Stomach (tissue), 9 donors: ENCODE measurements around the gene NSMCE4A. TPM values are rescaled to one million over a fixed set of nuclear protein-coding genes. Genes with fewer than 3 reads are reported as not detected.
A peak's percentile ranks its signal among the peaks of the same experiment; 100 is the strongest.
"Not testable (repeated sequence)": the region's sequence is repeated elsewhere in the genome, so short reads cannot be mapped to it uniquely, and the experiment has no call there.

ENCODE experiments used
- DNase-seq, 2 donors: peaks; one replicate each; pipeline versions ENCODE4 v3.0.0 to v3.0.0-alpha.2; 2013 to 2019
- H3K27ac ChIP-seq, 5 donors: fragments of 200-600 bp in 4 of 5; sonication (generic) in 4 of 5; one replicate each; pipeline ENCODE4 v1.5.1; 2013 to 2019; ENCODE audit warnings: mild to moderate bottlenecking in 1 of 5, moderate library complexity in 1 of 5
- H3K27me3 ChIP-seq, 3 donors: fragments of 200-600 bp; sonication (generic); one replicate each; pipeline ENCODE4 v1.5.1; 2017 to 2019; ENCODE audit warnings: mixed run types in 1 of 3
- H3K36me3 ChIP-seq, 4 donors: fragments of 200-600 bp; sonication (generic); 1 replicate in 3 of 4; 2 replicates in 1 of 4; pipeline ENCODE4 v1.5.1; 2016 to 2019
- H3K4me1 ChIP-seq, 4 donors: fragments of 200-600 bp; sonication (generic); one replicate each; pipeline ENCODE4 v1.5.1; 2016 to 2019
- H3K4me3 ChIP-seq, 4 donors: fragments of 200-600 bp; sonication (generic) in 3 of 4; one replicate each; pipeline ENCODE4 v1.5.1; 2016 to 2019; ENCODE audit warnings: mild to moderate bottlenecking in 1 of 4
- H3K9me3 ChIP-seq, 4 donors: fragments of 200-600 bp; sonication (generic); one replicate each; pipeline ENCODE4 v1.5.1; 2016 to 2019
- EP300 ChIP-seq: sonication (generic); formaldehyde crosslinking; IDR thresholded peaks from one replicate; pipeline ENCODE4 v1.6.1; 2017; ENCODE audit warnings: antibody characterized with exemption
- POLR2A ChIP-seq, 4 donors: fragments of 450-650 bp; IDR thresholded peaks; one replicate each; pipeline ENCODE4 v1.6.1; 2016; ENCODE audit warnings: antibody characterized with exemption in 4 of 4, control low read depth in 2 of 4, mild to moderate bottlenecking in 1 of 4, moderate library complexity in 1 of 4
- POLR2AphosphoS5 ChIP-seq, 3 donors: sonication (generic); formaldehyde crosslinking; IDR thresholded peaks; one replicate each; pipeline ENCODE4 v1.6.1; 2016; ENCODE audit warnings: antibody characterized with exemption in 3 of 3
- WGBS, 5 donors: extraction: QIAGEN DNeasy Blood & Tissue Kit in 3 of 5; methylation state at CpG; one replicate each; pipeline versions ENCODE4 v1.1.5 to v1.1.7; 2013 to 2018; 5-methylcytosine and 5-hydroxymethylcytosine counted together
- intact Hi-C: fragments of 100-400 bp; cut with DNase I; formaldehyde crosslinking; loops from one replicate; pipeline ENCODE4 v1.15.1; 2023; ENCODE audit warnings: low total_unique reads
- polyA plus RNA-seq, 3 donors: library from polyadenylated mRNA; stranded (reverse); fragments of 200-250 nt; gene quantifications; one replicate each; pipeline ENCODE4 v1.2.3, GENCODE V29; 2013
- total RNA-seq, 5 donors: library from RNA; depleted of rRNA; stranded (reverse); fragments of >200 nt; gene quantifications; one replicate each; pipeline versions ENCODE4 v1.1.0 to v1.2.3, GENCODE V29; 2014 to 2016
- TF ChIP-seq, protein P1 (sequence below), 7 experiments: fragments of 450-650 bp in 4 of 7; fragments of 200-600 bp in 3 of 7; sonication (generic) in 3 of 7; IDR thresholded peaks; one replicate each; pipeline ENCODE4 v1.5.1; 2016 to 2019; ENCODE audit warnings: antibody characterized with exemption in 7 of 7, control low read depth in 2 of 7, mild to moderate bottlenecking in 1 of 7
- donor health status: healthy with polysubstance abuse.
- donor health status: Bipolar disorder and iron deficiency.
- donor health status: healthy.

NSMCE4A gene
- total and polyA plus RNA-seq, 8 donors, result 43.8 to 441 (median 96.4) TPM

DNA sequence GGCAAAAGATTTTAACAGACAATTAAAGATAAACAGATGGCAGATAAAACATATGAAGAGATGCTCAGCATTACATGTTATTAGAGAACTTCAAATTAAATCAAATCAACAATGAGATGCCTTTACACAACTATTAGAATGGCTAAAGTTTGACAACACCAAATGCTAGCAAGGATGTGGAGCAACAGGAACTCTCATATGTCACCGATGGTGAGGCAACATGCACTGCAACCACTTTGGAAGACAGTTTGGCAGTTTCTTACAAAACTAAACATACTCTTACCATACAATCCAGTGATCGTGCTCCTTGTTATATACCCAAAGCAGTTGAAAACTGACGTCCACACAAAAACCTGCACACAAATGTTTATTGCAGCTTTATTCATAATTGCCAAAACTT, 33.5 kb downstream of the NSMCE4A start:
- Histone ChIP-seq H3K36me3 (no peaks in the 10 kb centered on the region), H3K27me3 (no peaks in the 10 kb centered on the region), H3K9me3 (no peaks in the 10 kb centered on the region), H3K27ac (no peak overlapping the region), H3K4me1 (peaks cover 0 to 9% (median 0%) of the 10 kb centered on the region in 4 donors), H3K4me3 (no peak overlapping the region)
- no peak for DNase-seq
- intact Hi-C loops, result no loop called here
- 75 to 89% (median 84%) methylated on average over 3 of the region's 3 CpGs for WGBS, 5 donors
- TF ChIP-seq POLR2AphosphoS5 (IDR thresholded peaks at IDR 0.05) (no peak), POLR2A (IDR thresholded peaks at IDR 0.05) (no peak), EP300 (no peak)
- TF ChIP-seq, protein P1, sequence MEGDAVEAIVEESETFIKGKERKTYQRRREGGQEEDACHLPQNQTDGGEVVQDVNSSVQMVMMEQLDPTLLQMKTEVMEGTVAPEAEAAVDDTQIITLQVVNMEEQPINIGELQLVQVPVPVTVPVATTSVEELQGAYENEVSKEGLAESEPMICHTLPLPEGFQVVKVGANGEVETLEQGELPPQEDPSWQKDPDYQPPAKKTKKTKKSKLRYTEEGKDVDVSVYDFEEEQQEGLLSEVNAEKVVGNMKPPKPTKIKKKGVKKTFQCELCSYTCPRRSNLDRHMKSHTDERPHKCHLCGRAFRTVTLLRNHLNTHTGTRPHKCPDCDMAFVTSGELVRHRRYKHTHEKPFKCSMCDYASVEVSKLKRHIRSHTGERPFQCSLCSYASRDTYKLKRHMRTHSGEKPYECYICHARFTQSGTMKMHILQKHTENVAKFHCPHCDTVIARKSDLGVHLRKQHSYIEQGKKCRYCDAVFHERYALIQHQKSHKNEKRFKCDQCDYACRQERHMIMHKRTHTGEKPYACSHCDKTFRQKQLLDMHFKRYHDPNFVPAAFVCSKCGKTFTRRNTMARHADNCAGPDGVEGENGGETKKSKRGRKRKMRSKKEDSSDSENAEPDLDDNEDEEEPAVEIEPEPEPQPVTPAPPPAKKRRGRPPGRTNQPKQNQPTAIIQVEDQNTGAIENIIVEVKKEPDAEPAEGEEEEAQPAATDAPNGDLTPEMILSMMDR (IDR thresholded peaks at IDR 0.05), result no peak

DNA sequence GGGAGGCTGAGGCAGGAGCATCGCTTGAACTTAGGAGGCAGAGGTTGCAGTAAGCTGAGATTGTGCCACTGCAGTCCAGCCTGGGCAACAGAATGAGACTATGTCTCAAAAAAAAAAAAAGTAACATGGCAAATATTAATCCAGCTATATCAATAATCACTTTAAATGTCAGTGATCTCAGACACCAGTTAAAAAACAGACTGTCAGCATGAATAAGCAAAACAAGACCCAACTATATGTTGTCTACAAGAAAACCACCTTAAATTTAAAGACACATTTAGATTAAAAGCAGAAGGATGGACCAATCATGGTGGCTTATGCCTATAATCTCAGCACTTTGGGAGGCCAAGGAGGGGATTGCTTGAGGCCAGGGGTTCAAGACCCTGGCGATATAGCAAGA, 38.7 kb downstream of the NSMCE4A start:
- Histone ChIP-seq H3K4me1 (peaks cover 0 to 8% (median 0%) of the 10 kb centered on the region in 4 donors), H3K27me3 (no peaks in the 10 kb centered on the region), H3K36me3 (no peaks in the 10 kb centered on the region), H3K9me3 (no peaks in the 10 kb centered on the region), H3K4me3 (no peak overlapping the region), H3K27ac (no peak overlapping the region)
- TF ChIP-seq, protein P1 (IDR thresholded peaks at IDR 0.05), result no peak
- DNase-seq, result no peak
- intact Hi-C loops, result no loop called here
- WGBS, 5 donors, result 85 to 100% (median 96%) methylated on average over 2 of the region's 2 CpGs

DNA sequence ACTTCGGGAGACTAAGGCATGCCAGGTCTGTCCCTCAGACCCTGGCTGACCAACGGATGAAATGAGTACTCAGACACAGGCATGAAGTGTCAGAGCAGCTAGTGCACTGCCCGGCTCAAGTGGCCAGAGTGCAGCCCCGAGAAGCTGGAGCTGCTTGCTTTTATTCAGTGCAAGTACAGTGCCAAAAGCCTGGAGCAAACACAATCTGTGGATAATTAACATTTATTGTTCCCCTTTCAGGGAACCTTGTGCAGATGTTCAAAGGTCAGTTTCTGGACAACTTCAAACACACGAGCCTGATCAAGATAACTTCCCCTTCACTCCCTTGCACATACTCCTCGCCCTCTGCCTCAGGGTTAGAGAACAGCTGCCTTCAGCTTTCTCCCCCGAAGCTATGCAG, 39.3 kb downstream of the NSMCE4A start:
- intact Hi-C loops, result no loop called here
- Histone ChIP-seq H3K9me3 (no peaks in the 10 kb centered on the region), H3K27me3 (no peaks in the 10 kb centered on the region), H3K27ac (no peak overlapping the region), H3K36me3 (no peaks in the 10 kb centered on the region), H3K4me1 (peaks cover 0 to 13% (median 0%) of the 10 kb centered on the region in 4 donors), H3K4me3 (no peak overlapping the region)
- WGBS, 5 donors, result 27 to 36% (median 31%) methylated on average over 7 of the region's 7 CpGs
- TF ChIP-seq, protein P1 (IDR thresholded peaks at IDR 0.05), result no peak
- TF ChIP-seq EP300 (no peak), POLR2AphosphoS5 (IDR thresholded peaks at IDR 0.05) (no peak), POLR2A (IDR thresholded peaks at IDR 0.05) (no peak)
- peak; percentile 42 to 64 for DNase-seq

DNA sequence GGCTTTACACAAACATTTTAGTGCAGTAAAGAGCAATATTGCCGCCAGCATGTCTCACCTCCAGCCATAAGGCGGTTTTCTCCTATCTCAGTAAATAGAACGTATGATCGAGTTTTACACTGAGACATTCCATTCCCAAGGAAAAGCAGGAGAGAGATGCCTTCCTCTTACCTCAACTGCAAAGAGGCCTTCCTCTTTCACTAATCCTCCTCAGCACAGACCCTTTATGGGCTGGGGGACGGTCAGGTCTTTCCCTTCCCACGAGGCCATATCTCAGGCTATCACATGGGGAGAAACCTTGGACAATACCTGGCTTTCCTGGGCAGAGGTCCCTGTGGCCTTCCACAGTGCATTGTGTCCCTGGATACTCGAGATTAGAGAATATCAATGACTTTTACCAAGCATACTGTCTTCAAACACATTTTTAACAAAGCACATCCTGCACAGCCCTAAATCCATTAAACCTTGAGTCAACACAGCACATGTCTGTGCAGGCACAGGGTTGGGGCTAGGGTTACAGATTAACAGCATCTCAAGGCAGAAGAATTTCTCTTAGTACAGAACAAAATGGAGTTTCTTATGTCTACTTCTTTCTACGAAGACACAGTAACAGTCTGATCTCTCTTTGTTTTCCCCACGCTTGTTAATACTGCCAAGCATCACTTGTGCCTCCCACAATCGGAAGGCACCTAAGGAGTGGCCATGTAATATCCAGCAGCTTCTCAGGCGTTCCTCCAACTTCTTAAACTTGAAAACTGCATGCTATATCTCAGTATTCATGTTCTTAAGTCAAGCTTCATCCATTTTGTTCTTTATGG, 44.5 kb downstream of the NSMCE4A start:
- H3K27ac ChIP-seq, result peak overlapping the region in 1 of 5 donors; percentile 6
- intact Hi-C loops, H3K9me3 ChIP-seq, H3K27me3 ChIP-seq, H3K36me3 ChIP-seq, DNase-seq, H3K4me3 ChIP-seq: not testable (repeated sequence)
- H3K4me1 ChIP-seq, result peaks cover 19 to 42% (median 26%) of the 10 kb centered on the region in 4 donors
- 54 to 70% (median 60%) methylated on average over 11 of the region's 11 CpGs for WGBS, 5 donors

DNA sequence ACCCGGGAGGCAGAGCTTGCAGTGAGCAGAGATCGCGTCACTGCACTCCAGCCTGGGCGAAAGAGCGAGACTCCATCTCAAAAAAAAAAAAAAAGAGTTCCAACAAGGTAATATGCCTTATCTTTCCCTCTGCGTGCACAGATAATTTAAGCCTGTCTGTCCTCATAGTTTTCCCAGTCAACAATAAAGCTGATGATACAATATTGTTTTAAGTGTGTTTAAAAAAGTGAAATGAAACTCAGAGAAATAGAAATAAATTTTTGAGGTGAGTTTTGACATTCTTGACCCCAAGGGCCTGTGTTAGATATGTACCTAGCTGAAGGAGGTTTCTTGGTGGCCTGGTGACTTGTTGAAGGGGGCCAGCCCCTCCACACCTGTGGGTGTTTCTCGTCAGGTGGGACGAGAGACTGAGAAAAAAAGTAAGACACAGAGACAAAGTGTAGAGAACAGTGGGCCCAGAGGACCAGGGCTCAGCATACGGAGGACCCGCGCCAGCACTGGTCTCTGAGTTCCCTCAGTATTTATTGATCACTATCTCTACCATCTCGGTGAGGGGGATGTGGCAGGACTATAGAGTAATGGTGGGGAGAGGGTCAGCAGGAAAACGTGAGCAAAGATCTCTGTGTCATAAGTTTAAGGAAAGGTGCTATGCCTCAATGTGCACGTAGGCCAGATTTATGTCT, 45.3 kb downstream of the NSMCE4A start:
- H3K36me3 ChIP-seq, DNase-seq, H3K27me3 ChIP-seq, H3K4me3 ChIP-seq, H3K9me3 ChIP-seq: not testable (repeated sequence)
- H3K4me1 ChIP-seq, result peaks cover 21 to 47% (median 27%) of the 10 kb centered on the region in 4 donors
- H3K27ac ChIP-seq, result peak overlapping the region in 1 of 5 donors; percentile 6
- intact Hi-C loops, result loop anchor here (10.0 kb wide), 1 partner anchor 45 kb away; the partner anchor contains the start of gene NSMCE4A
- 77 to 80% (median 78%) methylated on average over 14 of the region's 14 CpGs for WGBS, 5 donors
